Spleen (tissue), 11 donors: ENCODE results near the gene EPN2. TPM values are rescaled to one million over a fixed set of nuclear protein-coding genes. Genes with fewer than 3 reads are reported as not detected.

ENCODE experiments used
- DNase-seq: peaks from one replicate; pipeline ENCODE4 v3.0.0-alpha.2; 2020
- H3K27ac ChIP-seq, 8 donors: fragments of 200-600 bp; sonication (generic) in 7 of 8; 1 replicate in 4 of 8; 2 replicates in 4 of 8; pipeline versions ENCODE4 v1.5.0 to v1.8.0; 2016 to 2021; ENCODE audit warnings: inconsistent platforms in 4 of 8, mild to moderate bottlenecking in 4 of 8, moderate library complexity in 1 of 8
- H3K27me3 ChIP-seq, 7 donors: fragments of 200-600 bp; sonication (generic) in 6 of 7; replicated peaks in 1 of 7; 1 replicate in 4 of 7; 2 replicates in 3 of 7; pipeline versions ENCODE4 v1.5.0 to v1.8.0; 2016 to 2021; ENCODE audit warnings: inconsistent platforms in 3 of 7, mild to moderate bottlenecking in 1 of 7
- H3K36me3 ChIP-seq, 6 donors: fragments of 200-600 bp; sonication (generic) in 5 of 6; 1 replicate in 4 of 6; 2 replicates in 2 of 6; pipeline versions ENCODE4 v1.5.0 to v1.8.0; 2016 to 2021; ENCODE audit warnings: inconsistent platforms in 2 of 6
- H3K4me1 ChIP-seq, 6 donors: fragments of 200-600 bp; sonication (generic) in 5 of 6; 1 replicate in 3 of 6; 2 replicates in 3 of 6; pipeline versions ENCODE4 v1.5.0 to v1.8.0; 2016 to 2021; ENCODE audit warnings: inconsistent platforms in 3 of 6
- H3K4me3 ChIP-seq, 8 donors: fragments of 200-600 bp; sonication (generic) in 7 of 8; 1 replicate in 4 of 8; 2 replicates in 4 of 8; pipeline versions ENCODE4 v1.5.0 to v1.8.0; 2016 to 2021; ENCODE audit warnings: inconsistent platforms in 4 of 8, mild to moderate bottlenecking in 4 of 8, moderate library complexity in 2 of 8
- H3K9me3 ChIP-seq, 8 donors: fragments of 200-600 bp; sonication (generic) in 7 of 8; 1 replicate in 4 of 8; 2 replicates in 4 of 8; pipeline versions ENCODE4 v1.5.0 to v1.8.0; 2016 to 2021; ENCODE audit warnings: inconsistent platforms in 4 of 8
- POLR2A ChIP-seq, 3 donors: fragments of 450-650 bp; IDR thresholded peaks; one replicate each; pipeline ENCODE4 v1.5.1; 2017; ENCODE audit warnings: antibody characterized with exemption in 3 of 3, mild to moderate bottlenecking in 1 of 3
- POLR2AphosphoS5 ChIP-seq, 3 donors: sonication (generic); formaldehyde crosslinking; IDR thresholded peaks; one replicate each; pipeline ENCODE4 v1.5.1; 2017; ENCODE audit warnings: antibody characterized with exemption in 3 of 3
- WGBS, 5 donors: extraction: QIAGEN DNeasy Blood & Tissue Kit in 3 of 5; methylation state at CpG; one replicate each; pipeline versions ENCODE4 v1.1.5 to v1.1.7; 2013 to 2018; 5-methylcytosine and 5-hydroxymethylcytosine counted together
- intact Hi-C: fragments of 100-400 bp; cut with DNase I; formaldehyde crosslinking; loops from one replicate; pipeline ENCODE4 v1.15.0; 2023; ENCODE audit warnings: low total_unique reads
- polyA plus RNA-seq, 3 donors: library from polyadenylated mRNA; stranded (reverse); fragments of 200-250 nt; gene quantifications; one replicate each; pipeline ENCODE4 v1.2.1, GENCODE V29; 2013
- total RNA-seq, 7 donors: library from RNA; depleted of rRNA in 3 of 7; stranded (reverse); fragments of >200 nt in 3 of 7; fragmentation: NEBNext Ultra II Directional in 4 of 7; extraction: Animal tissue kit (Norgen Biotek cat#: 25700) in 4 of 7; gene quantifications; one replicate each; pipeline versions ENCODE4 v1.1.0 to v1.2.1, GENCODE V29; 2016 to 2021
- TF ChIP-seq, protein P1 (sequence below), 11 experiments: fragments of 200-600 bp in 7 of 11; fragments of 450-650 bp in 4 of 11; sonication (generic) in 4 of 11; IDR thresholded peaks in 8 of 11; conservative IDR thresholded peaks in 3 of 11; 1 replicate in 7 of 11; 2 replicates in 4 of 11; pipeline versions ENCODE4 v1.4.0 to v1.8.0; 2016 to 2021; ENCODE audit warnings: antibody characterized with exemption in 11 of 11, inconsistent platforms in 4 of 11, mild to moderate bottlenecking in 1 of 11
- donor health status: healthy with polysubstance abuse.
- donor health status: DM: no; HTN: no; CAD: no; lungs with moderate emphysema.
- donor health status: DM: no; HTN: no; CAD: no.
- donor health status: Bipolar disorder and iron deficiency.
- donor health status: healthy.
- donor health status: DM: no; HTN: no; CAD: no.
- donor health status: DM: yes; HTN: yes; CAD: no.

The EPN2 gene
- total and polyA plus RNA-seq, 10 donors: 5.4 to 59.6 (median 31.5) TPM

DNA sequence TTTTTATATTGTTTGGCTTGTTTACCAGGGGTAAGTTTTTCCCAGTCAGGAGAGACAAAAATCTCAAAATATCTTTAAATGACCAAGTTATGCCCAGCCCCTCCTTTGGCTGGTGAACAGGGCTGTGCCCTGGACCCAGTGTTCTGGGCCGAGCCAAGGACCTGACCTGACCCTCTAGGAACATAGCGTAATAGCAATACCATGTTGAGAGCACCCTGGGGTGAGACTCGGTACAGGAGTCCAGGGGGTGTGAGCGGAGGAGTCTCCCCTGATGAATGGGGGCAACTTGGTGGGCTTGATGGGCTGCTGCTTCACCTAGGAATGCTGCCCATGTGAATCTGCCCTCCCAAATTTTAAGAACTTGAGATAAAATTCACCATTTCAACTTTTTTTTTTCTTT lies 77.9 kb downstream of the EPN2 start:
- Histone ChIP-seq H3K4me3 (no peak overlapping the region), H3K9me3 (no peaks in the 10 kb centered on the region), H3K27me3 (peaks cover 0 to 17% (median 0%) of the 10 kb centered on the region in 7 donors), H3K27ac (no peak overlapping the region), H3K36me3 (peaks cover 0 to 35% (median 11%) of the 10 kb centered on the region in 6 donors), H3K4me1 (peaks cover 0 to 61% (median 35%) of the 10 kb centered on the region in 6 donors)
- TF ChIP-seq POLR2A (IDR thresholded peaks at IDR 0.05): no peak
- TF ChIP-seq, protein P1, sequence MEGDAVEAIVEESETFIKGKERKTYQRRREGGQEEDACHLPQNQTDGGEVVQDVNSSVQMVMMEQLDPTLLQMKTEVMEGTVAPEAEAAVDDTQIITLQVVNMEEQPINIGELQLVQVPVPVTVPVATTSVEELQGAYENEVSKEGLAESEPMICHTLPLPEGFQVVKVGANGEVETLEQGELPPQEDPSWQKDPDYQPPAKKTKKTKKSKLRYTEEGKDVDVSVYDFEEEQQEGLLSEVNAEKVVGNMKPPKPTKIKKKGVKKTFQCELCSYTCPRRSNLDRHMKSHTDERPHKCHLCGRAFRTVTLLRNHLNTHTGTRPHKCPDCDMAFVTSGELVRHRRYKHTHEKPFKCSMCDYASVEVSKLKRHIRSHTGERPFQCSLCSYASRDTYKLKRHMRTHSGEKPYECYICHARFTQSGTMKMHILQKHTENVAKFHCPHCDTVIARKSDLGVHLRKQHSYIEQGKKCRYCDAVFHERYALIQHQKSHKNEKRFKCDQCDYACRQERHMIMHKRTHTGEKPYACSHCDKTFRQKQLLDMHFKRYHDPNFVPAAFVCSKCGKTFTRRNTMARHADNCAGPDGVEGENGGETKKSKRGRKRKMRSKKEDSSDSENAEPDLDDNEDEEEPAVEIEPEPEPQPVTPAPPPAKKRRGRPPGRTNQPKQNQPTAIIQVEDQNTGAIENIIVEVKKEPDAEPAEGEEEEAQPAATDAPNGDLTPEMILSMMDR (IDR thresholded peaks at IDR 0.05 in 8 of 11, conservative IDR thresholded peaks at IDR 0.05 in 3 of 11): no peak
- TF ChIP-seq POLR2AphosphoS5 (IDR thresholded peaks at IDR 0.05): no peak
- 91 to 96% (median 94%) methylated on average over 4 of the region's 4 CpGs for WGBS, 5 donors
- intact Hi-C loops: no loop called here
- peak; percentile 44 for DNase-seq

DNA sequence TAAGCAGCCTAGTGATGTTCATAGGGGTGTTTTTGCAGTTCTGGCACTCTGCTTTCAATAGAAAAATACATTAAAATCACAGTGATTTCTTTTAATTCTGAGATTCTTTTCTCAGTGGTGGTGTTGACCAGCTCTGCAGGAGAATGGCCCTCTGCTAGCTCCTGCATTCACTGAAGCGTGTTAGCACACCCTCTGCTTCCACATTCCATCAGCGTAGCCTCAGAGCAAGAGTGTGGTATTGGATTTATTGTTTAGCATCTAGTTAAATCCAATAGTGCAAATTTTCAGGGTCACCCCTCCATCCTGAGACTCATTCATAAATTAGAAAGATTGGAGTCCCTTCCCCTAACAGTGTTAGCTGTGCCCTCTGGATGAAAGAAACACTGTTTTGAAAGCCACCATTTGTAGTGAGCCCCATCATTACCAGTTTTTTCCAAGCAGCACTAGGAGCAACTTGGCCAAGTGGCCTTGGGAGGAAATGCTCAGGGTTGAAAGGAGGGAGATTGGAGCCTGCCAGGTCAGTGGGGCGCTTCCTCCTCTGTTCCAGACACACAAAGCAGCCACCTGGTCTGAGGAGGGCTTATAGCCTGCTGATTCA lies 79.7 kb downstream of the EPN2 start:
- WGBS, 5 donors: 62 to 82% (median 78%) methylated on average over 2 to 3 of the region's 3 CpGs
- TF ChIP-seq POLR2A (IDR thresholded peaks at IDR 0.05): no peak
- TF ChIP-seq, protein P1 (IDR thresholded peaks at IDR 0.05 in 8 of 11, conservative IDR thresholded peaks at IDR 0.05 in 3 of 11): no peak
- H3K9me3 ChIP-seq: no peaks in the 10 kb centered on the region
- H3K4me1 ChIP-seq: peaks cover 0 to 48% (median 28%) of the 10 kb centered on the region in 6 donors
- H3K27me3 ChIP-seq: peaks cover 0 to 25% (median 0%) of the 10 kb centered on the region in 7 donors
- H3K27ac ChIP-seq: peak overlapping the region in 7 of 8 donors; percentile 53 to 76 (median 72)
- H3K36me3 ChIP-seq: peaks cover 0 to 33% (median 11%) of the 10 kb centered on the region in 6 donors
- no peak overlapping the region for H3K4me3 ChIP-seq
- DNase-seq: no peak
- intact Hi-C loops: no loop called here

DNA sequence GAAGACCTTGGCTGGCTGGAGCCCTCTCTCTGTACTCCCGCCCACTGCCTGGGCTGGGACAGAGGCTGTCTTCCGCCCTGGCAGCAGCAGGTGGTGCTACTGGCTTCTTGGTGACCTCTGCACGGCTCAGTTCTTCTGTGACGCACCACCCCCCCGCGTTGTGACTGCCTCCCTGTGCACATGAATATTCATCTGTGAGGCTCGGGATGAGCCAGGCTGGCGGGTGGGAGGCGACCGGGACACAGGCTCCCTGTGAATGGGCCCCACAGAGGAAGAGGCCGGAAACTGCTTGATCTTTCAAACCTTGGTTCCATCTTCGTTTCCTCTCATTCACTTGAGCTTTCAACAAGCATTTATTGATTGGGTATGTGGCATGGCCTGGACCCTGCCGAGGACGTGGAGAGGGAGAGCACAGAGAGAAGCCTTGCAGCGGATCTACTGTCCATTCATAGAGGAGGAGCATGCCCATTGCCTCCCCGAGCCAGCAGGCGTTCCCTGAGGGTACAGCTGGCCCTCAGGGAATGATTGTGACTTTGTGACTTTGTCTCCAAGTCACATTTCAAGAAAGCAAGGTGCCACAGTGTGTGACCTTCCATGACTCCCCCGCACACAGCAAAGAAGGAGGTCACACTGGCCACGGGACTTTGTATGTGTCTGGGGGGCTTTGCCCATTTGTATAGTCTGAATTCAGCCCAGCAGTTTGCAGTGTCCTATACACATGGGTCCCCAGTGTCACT lies 80.4 kb downstream of the EPN2 start:
- no peak for TF ChIP-seq POLR2A (IDR thresholded peaks at IDR 0.05)
- TF ChIP-seq, protein P1 (IDR thresholded peaks at IDR 0.05 in 8 of 11, conservative IDR thresholded peaks at IDR 0.05 in 3 of 11): peak in 8 of 11 experiments; percentile 5 to 48 (median 38)
- peak; percentile 74 to 87 (median 81) for TF ChIP-seq POLR2AphosphoS5 (IDR thresholded peaks at IDR 0.05)
- peak overlapping the region in 7 of 8 donors; percentile 46 to 76 (median 72) for H3K27ac ChIP-seq
- peak overlapping the region in 1 of 8 donors; percentile 5 for H3K4me3 ChIP-seq
- peaks cover 0 to 42% (median 25%) of the 10 kb centered on the region in 6 donors for H3K4me1 ChIP-seq
- peaks cover 0 to 26% (median 8%) of the 10 kb centered on the region in 6 donors for H3K36me3 ChIP-seq
- intact Hi-C loops: no loop called here
- peaks cover 0 to 20% (median 0%) of the 10 kb centered on the region in 7 donors for H3K27me3 ChIP-seq
- DNase-seq: peak; percentile 89
- WGBS, 5 donors: 48 to 70% (median 59%) methylated on average over 17 to 19 of the region's 19 CpGs
- H3K9me3 ChIP-seq: no peaks in the 10 kb centered on the region

DNA sequence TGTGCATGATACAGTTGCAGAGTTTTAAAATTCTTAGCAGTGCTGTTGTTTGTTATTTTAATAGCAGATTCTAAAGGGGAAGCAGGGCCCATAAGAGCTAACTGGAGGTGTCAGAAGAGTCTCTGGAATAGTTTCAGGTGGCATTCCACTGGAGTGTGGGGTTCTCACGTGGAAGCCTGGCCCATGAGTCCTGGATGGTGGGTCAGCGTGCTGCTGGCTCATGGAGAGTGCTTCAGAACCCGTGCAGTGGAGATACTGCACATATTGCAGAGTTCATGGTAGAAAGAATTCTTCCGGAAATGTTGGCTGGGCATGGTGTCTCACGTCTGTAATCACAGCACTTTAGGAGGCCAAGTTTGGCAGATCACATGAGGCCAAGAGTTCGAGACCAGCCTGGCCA lies 81.4 kb downstream of the EPN2 start:
- Histone ChIP-seq H3K27ac (peak overlapping the region in 3 of 8 donors; percentile 8 to 76 (median 73)), H3K4me3 (no peak overlapping the region), H3K9me3 (no peaks in the 10 kb centered on the region), H3K36me3 (peaks cover 0 to 15% (median 0%) of the 10 kb centered on the region in 6 donors), H3K4me1 (peaks cover 0 to 31% (median 23%) of the 10 kb centered on the region in 6 donors), H3K27me3 (peaks cover 0 to 19% (median 0%) of the 10 kb centered on the region in 7 donors)
- 84 to 91% (median 85%) methylated on average over 6 of the region's 6 CpGs for WGBS, 5 donors
- DNase-seq: peak; percentile 9
- intact Hi-C loops: no loop called here
- TF ChIP-seq POLR2A (IDR thresholded peaks at IDR 0.05) (no peak), POLR2AphosphoS5 (IDR thresholded peaks at IDR 0.05) (no peak)
- TF ChIP-seq, protein P1 (IDR thresholded peaks at IDR 0.05 in 8 of 11, conservative IDR thresholded peaks at IDR 0.05 in 3 of 11): no peak
